CD14-positive monocyte (primary cell): Measurements from ENCODE around the gene NEGR1. TPM values are rescaled to one million over a fixed set of nuclear protein-coding genes. Genes with fewer than 3 reads are reported as not detected.

Experiments used
- DNase-seq, 3 donors: peaks; one replicate each; pipeline ENCODE4 v3.0.0-alpha.2; 2011 to 2022
- H2AFZ ChIP-seq: 2 replicates; pipeline ENCODE4 v1.6.0; 2012; ENCODE audit warnings: mild to moderate bottlenecking, low read depth, low read length, inconsistent platforms; ENCODE audit not compliant: insufficient read depth, poor library complexity, severe bottlenecking
- H3K27ac ChIP-seq, 2 donors: 1 replicate in 1 of 2; 2 replicates in 1 of 2; pipeline ENCODE4 v1.5.1; 2012 to 2013; ENCODE audit warnings: low read length in 2 of 2, control low read depth in 1 of 2, inconsistent platforms in 1 of 2, low read depth in 1 of 2, mild to moderate bottlenecking in 1 of 2
- H3K27me3 ChIP-seq, 2 donors: one replicate each; pipeline versions ENCODE4 v1.6.0 to v1.6.1; 2011 to 2013; ENCODE audit warnings: low read length in 2 of 2; ENCODE audit not compliant: control insufficient read depth in 2 of 2, insufficient read depth in 2 of 2
- H3K36me3 ChIP-seq, 2 donors: replicated peaks in 1 of 2; 1 replicate in 1 of 2; 2 replicates in 1 of 2; pipeline versions ENCODE4 v1.5.1 to v1.6.1; 2012 to 2013; ENCODE audit warnings: low read length in 2 of 2, control low read depth in 1 of 2, inconsistent platforms in 1 of 2, mild to moderate bottlenecking in 1 of 2; ENCODE audit not compliant: insufficient read depth in 2 of 2, control insufficient read depth in 1 of 2
- H3K4me1 ChIP-seq, 2 donors: 1 replicate in 1 of 2; 2 replicates in 1 of 2; pipeline versions ENCODE4 v1.5.1 to v1.6.1; 2012 to 2013; ENCODE audit warnings: low read length in 2 of 2, control low read depth in 1 of 2, inconsistent platforms in 1 of 2, mild to moderate bottlenecking in 1 of 2, moderate library complexity in 1 of 2; ENCODE audit not compliant: insufficient read depth in 2 of 2, control insufficient read depth in 1 of 2
- H3K4me2 ChIP-seq: replicated peaks from 2 replicates; pipeline ENCODE3; 2012; ENCODE audit warnings: low read length, moderate library complexity, mild to moderate bottlenecking; ENCODE audit not compliant: poor library complexity, severe bottlenecking; ENCODE audit errors: extremely low read depth
- H3K4me3 ChIP-seq, 3 experiments: fragments of 200-600 bp in 1 of 3; sonication (generic) in 1 of 3; replicated peaks in 1 of 3; 1 replicate in 2 of 3; 2 replicates in 1 of 3; pipeline ENCODE4 v1.5.1; 2011 to 2013; ENCODE audit warnings: low read length in 3 of 3, mild to moderate bottlenecking in 3 of 3, control low read depth in 2 of 3, low read depth in 2 of 3, inconsistent platforms in 1 of 3, moderate library complexity in 1 of 3
- H3K79me2 ChIP-seq: 2 replicates; pipeline ENCODE4 v1.6.0; 2012; ENCODE audit warnings: mild to moderate bottlenecking, control low read depth, inconsistent platforms, low read length, moderate library complexity; ENCODE audit not compliant: insufficient read depth
- H3K9ac ChIP-seq: 2 replicates; pipeline ENCODE4 v1.6.0; 2017; ENCODE audit warnings: low read length, mild to moderate bottlenecking; ENCODE audit not compliant: insufficient read depth, poor library complexity, severe bottlenecking
- H3K9me3 ChIP-seq, 2 donors: replicated peaks in 1 of 2; 1 replicate in 1 of 2; 2 replicates in 1 of 2; pipeline versions ENCODE4 v1.5.1 to v1.6.1; 2012 to 2013; ENCODE audit warnings: low read length in 2 of 2, control low read depth in 1 of 2; ENCODE audit not compliant: control insufficient read depth in 1 of 2, insufficient read depth in 1 of 2
- H4K20me1 ChIP-seq: 2 replicates; pipeline ENCODE4 v1.6.0; 2012; ENCODE audit warnings: mild to moderate bottlenecking, low read length, control low read depth, moderate library complexity; ENCODE audit not compliant: insufficient read depth
- H3K27ac Mint-ChIP-seq, 7 donors: one replicate each; pipeline ENCODE4 v1.8.0; 2020; ENCODE audit warnings: mild to moderate bottlenecking in 7 of 7, mixed read lengths in 7 of 7, moderate library complexity in 6 of 7, inconsistent platforms in 2 of 7
- H3K27me3 Mint-ChIP-seq, 3 donors: one replicate each; pipeline ENCODE4 v1.8.0; 2021 to 2022; ENCODE audit warnings: low read depth in 3 of 3, mild to moderate bottlenecking in 3 of 3, mixed read lengths in 3 of 3, moderate library complexity in 3 of 3, inconsistent platforms in 1 of 3
- H3K36me3 Mint-ChIP-seq, 2 donors: one replicate each; pipeline ENCODE4 v1.8.0; 2020; ENCODE audit warnings: mixed read lengths in 2 of 2, inconsistent platforms in 1 of 2, mild to moderate bottlenecking in 1 of 2
- H3K4me1 Mint-ChIP-seq: one replicate; pipeline ENCODE4 v1.8.0; 2020; ENCODE audit warnings: mild to moderate bottlenecking, mixed read lengths
- H3K4me3 Mint-ChIP-seq, 2 donors: one replicate each; pipeline ENCODE4 v1.8.0; 2020; ENCODE audit warnings: mild to moderate bottlenecking in 2 of 2, mixed read lengths in 2 of 2, moderate library complexity in 1 of 2
- H3K9me3 Mint-ChIP-seq, 7 donors: one replicate each; pipeline ENCODE4 v1.8.0; 2020 to 2022; ENCODE audit warnings: mixed read lengths in 7 of 7, mild to moderate bottlenecking in 6 of 7, moderate library complexity in 6 of 7, inconsistent platforms in 2 of 7
- WGBS: methylation state at CpG from one replicate; pipeline ENCODE4 v1.1.5; 2013; ENCODE audit warnings: missing lambda C conversion rate; ENCODE audit not compliant: insufficient coverage; 5-methylcytosine and 5-hydroxymethylcytosine counted together
- intact Hi-C, 2 donors: fragments of 100-400 bp; cut with micrococcal nuclease; formaldehyde crosslinking; loops; one replicate each; pipeline versions ENCODE4 v1.15.0 to v1.15.1; 2023
- polyA plus RNA-seq, 3 donors: library from polyadenylated mRNA; depleted of rRNA in 1 of 3; unstranded in 2 of 3; stranded (reverse) in 1 of 3; fragments of 300-500 nt in 2 of 3; fragments of >200 nt in 1 of 3; fragmentation: Illumina TruSeq in 2 of 3; gene quantifications; 1 replicate in 2 of 3; 2 replicates in 1 of 3; pipeline ENCODE4 v1.2.3, GENCODE V29; 2012 to 2021
- TF ChIP-seq, protein P1 (sequence below): fragments of 200-600 bp; IDR thresholded peaks from one replicate; pipeline ENCODE4 v1.8.0; 2022; ENCODE audit warnings: antibody characterized with exemption, mild to moderate bottlenecking

Gene NEGR1
- polyA plus RNA-seq, 3 donors = 0.03 to 0.15 (median 0.13) TPM

DNA sequence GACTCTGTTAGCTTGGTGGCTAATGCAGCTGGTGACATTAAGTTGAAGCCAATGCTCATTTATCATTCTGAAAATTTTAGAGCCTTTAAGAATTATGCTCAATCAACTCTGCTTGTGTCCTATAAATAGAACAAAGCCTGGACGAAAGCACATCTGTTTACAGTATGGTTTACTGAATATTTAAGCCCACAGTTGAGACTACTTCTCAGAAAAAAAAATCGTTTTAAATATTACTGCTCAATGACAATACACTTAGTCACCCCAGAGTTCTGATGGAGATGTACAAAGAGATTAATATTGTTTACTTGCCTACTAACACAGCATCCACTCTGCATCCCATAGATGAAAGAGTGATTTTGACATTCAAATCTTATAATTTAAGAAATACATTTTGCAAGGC lies 79.6 kb downstream of the NEGR1 start:
- H3K4me2 ChIP-seq = no peak overlapping the region
- peaks cover 0 to 1% (median 0%) of the 10 kb centered on the region in 3 donors for H3K27me3 Mint-ChIP-seq
- no peaks in the 10 kb centered on the region for H3K4me1 Mint-ChIP-seq
- H3K4me1 ChIP-seq = no peaks in the 10 kb centered on the region
- H3K9me3 Mint-ChIP-seq = peaks cover 0 to 15% (median 5%) of the 10 kb centered on the region in 7 donors
- TF ChIP-seq, protein P1, sequence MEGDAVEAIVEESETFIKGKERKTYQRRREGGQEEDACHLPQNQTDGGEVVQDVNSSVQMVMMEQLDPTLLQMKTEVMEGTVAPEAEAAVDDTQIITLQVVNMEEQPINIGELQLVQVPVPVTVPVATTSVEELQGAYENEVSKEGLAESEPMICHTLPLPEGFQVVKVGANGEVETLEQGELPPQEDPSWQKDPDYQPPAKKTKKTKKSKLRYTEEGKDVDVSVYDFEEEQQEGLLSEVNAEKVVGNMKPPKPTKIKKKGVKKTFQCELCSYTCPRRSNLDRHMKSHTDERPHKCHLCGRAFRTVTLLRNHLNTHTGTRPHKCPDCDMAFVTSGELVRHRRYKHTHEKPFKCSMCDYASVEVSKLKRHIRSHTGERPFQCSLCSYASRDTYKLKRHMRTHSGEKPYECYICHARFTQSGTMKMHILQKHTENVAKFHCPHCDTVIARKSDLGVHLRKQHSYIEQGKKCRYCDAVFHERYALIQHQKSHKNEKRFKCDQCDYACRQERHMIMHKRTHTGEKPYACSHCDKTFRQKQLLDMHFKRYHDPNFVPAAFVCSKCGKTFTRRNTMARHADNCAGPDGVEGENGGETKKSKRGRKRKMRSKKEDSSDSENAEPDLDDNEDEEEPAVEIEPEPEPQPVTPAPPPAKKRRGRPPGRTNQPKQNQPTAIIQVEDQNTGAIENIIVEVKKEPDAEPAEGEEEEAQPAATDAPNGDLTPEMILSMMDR = no peak
- no peaks in the 10 kb centered on the region for H3K79me2 ChIP-seq
- H3K4me3 Mint-ChIP-seq = no peak overlapping the region
- no peak for DNase-seq
- no peak overlapping the region for H3K4me3 ChIP-seq
- no peaks in the 10 kb centered on the region for H3K36me3 ChIP-seq
- no peak overlapping the region for H2AFZ ChIP-seq
- WGBS = no CpG with 5 or more reads among the region's 2 CpGs
- no peaks in the 10 kb centered on the region for H3K27me3 ChIP-seq
- no peak overlapping the region for H3K27ac Mint-ChIP-seq
- H3K9me3 ChIP-seq = peaks cover 0 to 10% of the 10 kb centered on the region in 2 donors
- intact Hi-C loops = no loop called here
- no peak overlapping the region for H3K9ac ChIP-seq
- no peaks in the 10 kb centered on the region for H3K36me3 Mint-ChIP-seq
- H4K20me1 ChIP-seq = no peaks in the 10 kb centered on the region
- no peak overlapping the region for H3K27ac ChIP-seq

DNA sequence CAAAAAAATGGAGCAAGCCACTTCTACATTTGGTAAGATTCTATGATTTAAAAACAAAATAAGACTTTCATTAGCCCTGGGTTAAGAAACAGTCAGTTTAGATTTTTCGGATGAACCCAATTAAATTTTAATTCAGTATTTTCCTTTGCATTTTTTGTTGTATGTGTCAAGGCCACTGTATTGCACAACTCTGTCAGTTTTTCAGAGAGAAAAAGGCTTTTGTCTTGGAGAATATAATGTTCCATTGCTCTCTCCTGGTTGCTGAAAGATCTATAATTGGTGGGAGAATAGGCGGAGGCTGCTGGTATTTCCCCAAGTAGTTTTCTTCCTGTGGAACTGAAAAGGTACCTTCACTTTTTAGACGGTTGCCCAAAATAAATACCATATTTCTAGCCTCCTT lies 84.6 kb downstream of the NEGR1 start:
- Histone ChIP-seq H3K9ac (no peak overlapping the region), H2AFZ (no peak overlapping the region), H3K36me3 (no peaks in the 10 kb centered on the region), H4K20me1 (no peaks in the 10 kb centered on the region), H3K27ac (no peak overlapping the region), H3K4me2 (no peak overlapping the region), H3K9me3 (peaks cover 0 to 10% of the 10 kb centered on the region in 2 donors), H3K27me3 (no peaks in the 10 kb centered on the region), H3K4me1 (no peaks in the 10 kb centered on the region), H3K4me3 (no peak overlapping the region), H3K79me2 (no peaks in the 10 kb centered on the region)
- Mint-ChIP-seq H3K4me3 (no peak overlapping the region), H3K27me3 (peaks cover 0 to 1% (median 0%) of the 10 kb centered on the region in 3 donors), H3K36me3 (no peaks in the 10 kb centered on the region), H3K4me1 (no peaks in the 10 kb centered on the region), H3K9me3 (peaks cover 0 to 15% (median 5%) of the 10 kb centered on the region in 7 donors), H3K27ac (no peak overlapping the region)
- no peak for DNase-seq
- intact Hi-C loops = no loop called here
- WGBS = no CpG with 5 or more reads among the region's 3 CpGs
- TF ChIP-seq, protein P1 = no peak
